Naive thymus-derived CD8-positive, alpha-beta T cell (primary cell): ENCODE data around the gene PF4V1. TPM values are rescaled to one million over a fixed set of nuclear protein-coding genes. Genes with fewer than 3 reads are reported as not detected.
A peak's percentile ranks its signal among the peaks of the same experiment; 100 is the strongest.

ENCODE experiments used
- ATAC-seq, 2 donors: fragments of 150-1000 bp; cut with Tn5 transposase in 1 of 2; sonication (Bioruptor Pico), chemical (Tn5 transposase) in 1 of 2; 1 replicate in 1 of 2; 2 replicates in 1 of 2; pipeline ENCODE4 v1.10.0; 2021; ENCODE audit warnings: mild to moderate bottlenecking in 2 of 2, moderate library complexity in 2 of 2
- POLR2A ChIA-PET: fragments of 350-600 bp; sonication (Branson Sonifier 250); formaldehyde crosslinking; loops from one replicate; lab custom pipeline; 2021; ENCODE audit warnings: antibody characterized with exemption; lab: Charles Lee
- DNase-seq, 10 donors: peaks; one replicate each; pipeline versions ENCODE4 v3.0.0 to v3.0.0-alpha.2; 2020 to 2022
- H3K27ac Mint-ChIP-seq, 10 donors: one replicate each; pipeline ENCODE4 v1.8.0; 2020 to 2022; ENCODE audit warnings: mild to moderate bottlenecking in 10 of 10, mixed read lengths in 10 of 10, moderate library complexity in 4 of 10, inconsistent platforms in 1 of 10
- H3K27me3 Mint-ChIP-seq, 5 donors: one replicate each; pipeline ENCODE4 v1.8.0; 2021 to 2022; ENCODE audit warnings: mixed read lengths in 5 of 5
- H3K36me3 Mint-ChIP-seq, 3 donors: one replicate each; pipeline ENCODE4 v1.8.0; 2020 to 2022; ENCODE audit warnings: mixed read lengths in 3 of 3, mild to moderate bottlenecking in 2 of 3, inconsistent platforms in 1 of 3
- H3K4me1 Mint-ChIP-seq, 4 donors: one replicate each; pipeline ENCODE4 v1.8.0; 2021 to 2022; ENCODE audit warnings: mixed read lengths in 4 of 4
- H3K4me3 Mint-ChIP-seq, 10 donors: one replicate each; pipeline ENCODE4 v1.8.0; 2020 to 2022; ENCODE audit warnings: mild to moderate bottlenecking in 10 of 10, mixed read lengths in 10 of 10, moderate library complexity in 6 of 10, inconsistent platforms in 1 of 10
- H3K9me3 Mint-ChIP-seq, 9 donors: one replicate each; pipeline ENCODE4 v1.8.0; 2020 to 2022; ENCODE audit warnings: mixed read lengths in 9 of 9, mild to moderate bottlenecking in 3 of 9, inconsistent platforms in 1 of 9, moderate library complexity in 1 of 9
- polyA plus RNA-seq, 3 donors: library from polyadenylated mRNA; unstranded; fragments of 300-500 nt; fragmentation: Illumina TruSeq; gene quantifications; one replicate each; pipeline ENCODE4 v1.2.3, GENCODE V29; 2021
- total RNA-seq, 8 experiments: library from RNA in 2 of 8; stranded (reverse) in 2 of 8; gene quantifications; one replicate each; pipeline ENCODE4 v1.2.3 and lab custom pipeline; 2021 to 2026

PF4V1 gene
- total RNA-seq (not detected), polyA plus RNA-seq (not detected), total RNA-seq (lab: John Stamatoyannopoulos, UW) (0 reads per million in 6 experiments)

GRCh38 chr4:73853246-73853704 is at the start of gene PF4V1:
PF4V1 (plus strand) TSS chr4:73853296; CDS start chr4:73853363, 67 bp downstream.
- no peak for ATAC-seq
- POLR2A ChIA-PET, result no interaction called here
- Mint-ChIP-seq H3K9me3 (peaks cover 0 to 4% (median 0%) of the 10 kb centered on the region in 9 donors), H3K4me1 (no peaks in the 10 kb centered on the region), H3K27me3 (peaks cover 1 to 8% (median 5%) of the 10 kb centered on the region in 5 donors), H3K27ac (peak within 1 kb of the TSS in 1 of 10 donors; percentile 65), H3K36me3 (no peaks in the 10 kb centered on the region), H3K4me3 (no peak within 1 kb of the TSS)
- no peak for DNase-seq

GRCh38 chr4:73810191-73810590 is 42.9 kb upstream of the PF4V1 start:
- Mint-ChIP-seq H3K4me1 (no peaks in the 10 kb centered on the region), H3K27me3 (peaks cover 0 to 2% (median 0%) of the 10 kb centered on the region in 5 donors), H3K4me3 (no peak overlapping the region), H3K27ac (no peak overlapping the region), H3K9me3 (peaks cover 0 to 12% (median 0%) of the 10 kb centered on the region in 9 donors), H3K36me3 (no peaks in the 10 kb centered on the region)
- no peak for DNase-seq
- POLR2A ChIA-PET, result no interaction called here
- ATAC-seq, result no peak

GRCh38 chr4:73811841-73812240 is 41.3 kb upstream of the PF4V1 start:
- no peak overlapping the region for H3K4me3 Mint-ChIP-seq
- no peak for DNase-seq

GRCh38 chr4:73814679-73815078 is 38.4 kb upstream of the PF4V1 start:
- POLR2A ChIA-PET, result no interaction called here
- ATAC-seq (no peak), DNase-seq (no peak)
- Mint-ChIP-seq H3K36me3 (peaks cover 0 to 6% (median 0%) of the 10 kb centered on the region in 3 donors), H3K9me3 (peaks cover 0 to 13% (median 0%) of the 10 kb centered on the region in 9 donors), H3K4me1 (no peaks in the 10 kb centered on the region), H3K4me3 (no peak overlapping the region), H3K27ac (no peak overlapping the region), H3K27me3 (no peaks in the 10 kb centered on the region)

More at GRCh38 chr4:73811841-73812240, 41.3 kb upstream of the PF4V1 start:
- ATAC-seq, result no peak
- H3K9me3 Mint-ChIP-seq, result peaks cover 0 to 5% (median 2%) of the 10 kb centered on the region in 9 donors
- POLR2A ChIA-PET, result no interaction called here
- no peaks in the 10 kb centered on the region for H3K36me3 Mint-ChIP-seq
- H3K4me1 Mint-ChIP-seq, result no peaks in the 10 kb centered on the region
- H3K27ac Mint-ChIP-seq, result no peak overlapping the region
- no peaks in the 10 kb centered on the region for H3K27me3 Mint-ChIP-seq

GRCh38 chr4:73815145-73815544 is 38.0 kb upstream of the PF4V1 start:
- no peak overlapping the region for H3K4me3 Mint-ChIP-seq
- H3K4me1 Mint-ChIP-seq, result no peaks in the 10 kb centered on the region
- H3K9me3 Mint-ChIP-seq, result peaks cover 0 to 13% (median 0%) of the 10 kb centered on the region in 9 donors
- POLR2A ChIA-PET, result no interaction called here
- peaks cover 0 to 6% (median 0%) of the 10 kb centered on the region in 3 donors for H3K36me3 Mint-ChIP-seq
- H3K27ac Mint-ChIP-seq, result no peak overlapping the region
- no peak for ATAC-seq
- DNase-seq, result no peak
- no peaks in the 10 kb centered on the region for H3K27me3 Mint-ChIP-seq

GRCh38 chr4:73816814-73817213 is 36.3 kb upstream of the PF4V1 start:
- Mint-ChIP-seq H3K9me3 (peaks cover 0 to 13% (median 0%) of the 10 kb centered on the region in 9 donors), H3K27me3 (no peaks in the 10 kb centered on the region), H3K36me3 (peaks cover 0 to 6% (median 0%) of the 10 kb centered on the region in 3 donors), H3K27ac (no peak overlapping the region), H3K4me3 (no peak overlapping the region), H3K4me1 (no peaks in the 10 kb centered on the region)
- ATAC-seq (no peak), DNase-seq (peak in 1 of 10 donors; percentile 23)
- POLR2A ChIA-PET, result no interaction called here

- no peaks in the 10 kb centered on the region for H3K4me1 Mint-ChIP-seq
- H3K4me3 Mint-ChIP-seq, result no peak overlapping the region
- POLR2A ChIA-PET, result no interaction called here
- peaks cover 0 to 6% (median 0%) of the 10 kb centered on the region in 3 donors for H3K36me3 Mint-ChIP-seq
- peaks cover 0 to 2% (median 0%) of the 10 kb centered on the region in 5 donors for H3K27me3 Mint-ChIP-seq
- H3K27ac Mint-ChIP-seq, result no peak overlapping the region
- H3K9me3 Mint-ChIP-seq, result peaks cover 0 to 13% (median 0%) of the 10 kb centered on the region in 9 donors
- no peak for DNase-seq
- ATAC-seq, result no peak
Measured at GRCh38 chr4:73817341-73817740, 35.8 kb upstream of the PF4V1 start.

- Mint-ChIP-seq H3K27me3 (peaks cover 0 to 2% (median 0%) of the 10 kb centered on the region in 5 donors), H3K36me3 (peaks cover 0 to 6% (median 0%) of the 10 kb centered on the region in 3 donors), H3K27ac (no peak overlapping the region), H3K9me3 (peaks cover 0 to 18% (median 0%) of the 10 kb centered on the region in 9 donors), H3K4me3 (no peak overlapping the region), H3K4me1 (no peaks in the 10 kb centered on the region)
- ATAC-seq (no peak), DNase-seq (no peak)
- POLR2A ChIA-PET, result no interaction called here
Measured at GRCh38 chr4:73821325-73821724, 31.8 kb upstream of the PF4V1 start.

GRCh38 chr4:73822389-73822788 is 30.7 kb upstream of the PF4V1 start:
- peaks cover 0 to 5% (median 0%) of the 10 kb centered on the region in 3 donors for H3K36me3 Mint-ChIP-seq
- POLR2A ChIA-PET, result no interaction called here
- no peak overlapping the region for H3K27ac Mint-ChIP-seq
- H3K4me1 Mint-ChIP-seq, result no peaks in the 10 kb centered on the region
- DNase-seq (no peak), ATAC-seq (no peak)
- no peak overlapping the region for H3K4me3 Mint-ChIP-seq
- H3K9me3 Mint-ChIP-seq, result peaks cover 0 to 15% (median 2%) of the 10 kb centered on the region in 9 donors
- H3K27me3 Mint-ChIP-seq, result peaks cover 0 to 2% (median 0%) of the 10 kb centered on the region in 5 donors

GRCh38 chr4:73822812-73823504 is 30.1 kb upstream of the PF4V1 start:
- Mint-ChIP-seq H3K27ac (no peak overlapping the region), H3K27me3 (peaks cover 0 to 2% (median 0%) of the 10 kb centered on the region in 5 donors), H3K36me3 (no peaks in the 10 kb centered on the region), H3K4me3 (no peak overlapping the region), H3K4me1 (no peaks in the 10 kb centered on the region), H3K9me3 (peaks cover 0 to 12% (median 3%) of the 10 kb centered on the region in 9 donors)
- no peak for ATAC-seq
- POLR2A ChIA-PET, result no interaction called here
- DNase-seq, result no peak

- Mint-ChIP-seq H3K9me3 (peaks cover 0 to 14% (median 3%) of the 10 kb centered on the region in 9 donors), H3K27ac (no peak overlapping the region), H3K4me3 (no peak overlapping the region), H3K27me3 (peaks cover 0 to 2% (median 0%) of the 10 kb centered on the region in 5 donors), H3K36me3 (no peaks in the 10 kb centered on the region), H3K4me1 (no peaks in the 10 kb centered on the region)
- ATAC-seq (no peak), DNase-seq (no peak)
- POLR2A ChIA-PET, result no interaction called here
Measured at GRCh38 chr4:73823760-73824159, 29.3 kb upstream of the PF4V1 start.

GRCh38 chr4:73828956-73829355 is 24.1 kb upstream of the PF4V1 start:
- no peaks in the 10 kb centered on the region for H3K4me1 Mint-ChIP-seq
- DNase-seq (no peak), ATAC-seq (no peak)
- H3K27ac Mint-ChIP-seq, result no peak overlapping the region
- H3K4me3 Mint-ChIP-seq, result no peak overlapping the region
- H3K9me3 Mint-ChIP-seq, result peaks cover 0 to 14% (median 2%) of the 10 kb centered on the region in 9 donors
- peaks cover 0 to 2% (median 0%) of the 10 kb centered on the region in 3 donors for H3K36me3 Mint-ChIP-seq
- no peaks in the 10 kb centered on the region for H3K27me3 Mint-ChIP-seq
- POLR2A ChIA-PET, result no interaction called here

- Mint-ChIP-seq H3K9me3 (peaks cover 0 to 11% (median 2%) of the 10 kb centered on the region in 9 donors), H3K27me3 (peaks cover 0 to 2% (median 0%) of the 10 kb centered on the region in 5 donors), H3K36me3 (peaks cover 0 to 2% (median 0%) of the 10 kb centered on the region in 3 donors), H3K4me1 (no peaks in the 10 kb centered on the region), H3K27ac (no peak overlapping the region), H3K4me3 (no peak overlapping the region)
- no peak for DNase-seq
- ATAC-seq, result no peak
- POLR2A ChIA-PET, result no interaction called here
Measured at GRCh38 chr4:73831569-73831968, 21.5 kb upstream of the PF4V1 start.
